Measurements from ENCODE around the gene VKORC1.
A peak's percentile ranks its signal among the peaks of the same experiment; 100 is the strongest.

VKORC1 gene

DNA sequence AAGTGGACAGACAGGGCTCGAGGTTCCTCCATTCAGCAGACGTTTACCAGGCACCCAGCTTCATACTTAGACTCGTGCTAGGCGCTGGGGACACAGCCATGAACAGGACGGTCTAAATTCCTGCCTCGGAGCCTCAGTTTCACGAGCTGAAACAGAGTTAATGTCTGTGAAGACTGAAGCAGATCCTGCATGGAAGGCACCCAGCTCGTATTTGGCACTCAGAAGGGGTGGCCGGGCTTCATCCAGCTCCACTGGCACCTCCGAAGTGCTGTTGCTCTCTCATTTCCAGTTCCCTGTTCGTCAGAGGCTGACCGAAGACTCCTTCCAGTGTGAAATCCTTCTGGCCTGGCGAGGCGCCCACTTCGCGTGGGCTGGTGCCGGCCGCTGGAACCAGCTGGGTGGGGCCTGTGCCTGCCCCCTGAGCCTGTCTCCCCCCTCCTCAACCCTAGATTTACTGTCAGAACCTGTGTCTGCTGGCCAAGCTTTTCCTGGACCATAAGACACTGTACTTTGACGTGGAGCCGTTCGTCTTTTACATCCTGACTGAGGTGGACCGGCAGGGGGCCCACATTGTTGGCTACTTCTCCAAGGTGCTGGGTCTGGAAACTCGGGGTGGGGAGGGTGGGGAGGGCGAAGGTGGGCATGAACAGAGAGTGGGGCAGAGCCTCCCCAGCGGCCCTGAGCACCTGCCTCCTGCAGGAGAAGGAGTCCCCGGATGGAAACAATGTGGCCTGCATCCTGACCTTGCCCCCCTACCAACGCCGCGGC, 35.2 kb upstream of the VKORC1 start:
- TF ChIP-seq, protein P1, sequence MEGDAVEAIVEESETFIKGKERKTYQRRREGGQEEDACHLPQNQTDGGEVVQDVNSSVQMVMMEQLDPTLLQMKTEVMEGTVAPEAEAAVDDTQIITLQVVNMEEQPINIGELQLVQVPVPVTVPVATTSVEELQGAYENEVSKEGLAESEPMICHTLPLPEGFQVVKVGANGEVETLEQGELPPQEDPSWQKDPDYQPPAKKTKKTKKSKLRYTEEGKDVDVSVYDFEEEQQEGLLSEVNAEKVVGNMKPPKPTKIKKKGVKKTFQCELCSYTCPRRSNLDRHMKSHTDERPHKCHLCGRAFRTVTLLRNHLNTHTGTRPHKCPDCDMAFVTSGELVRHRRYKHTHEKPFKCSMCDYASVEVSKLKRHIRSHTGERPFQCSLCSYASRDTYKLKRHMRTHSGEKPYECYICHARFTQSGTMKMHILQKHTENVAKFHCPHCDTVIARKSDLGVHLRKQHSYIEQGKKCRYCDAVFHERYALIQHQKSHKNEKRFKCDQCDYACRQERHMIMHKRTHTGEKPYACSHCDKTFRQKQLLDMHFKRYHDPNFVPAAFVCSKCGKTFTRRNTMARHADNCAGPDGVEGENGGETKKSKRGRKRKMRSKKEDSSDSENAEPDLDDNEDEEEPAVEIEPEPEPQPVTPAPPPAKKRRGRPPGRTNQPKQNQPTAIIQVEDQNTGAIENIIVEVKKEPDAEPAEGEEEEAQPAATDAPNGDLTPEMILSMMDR (conservative IDR thresholded peaks at IDR 0.05; ENCODE audit: control insufficient read depth, insufficient read depth, low read depth, low read length): peak; percentile 17

GRCh38 chr16:31128711-31129567, 34.3 kb upstream of the VKORC1 start:
- TF ChIP-seq, protein P1 (conservative IDR thresholded peaks at IDR 0.05; ENCODE audit: control insufficient read depth, insufficient read depth, low read depth, low read length): no peak
- no peak for DNase-seq (ENCODE audit: low read depth)
- H3K4me3 ChIP-seq (ENCODE audit: control insufficient read depth, low read depth, low read length): no peak overlapping the region

More for the DNA sequence above, 35.2 kb upstream of the VKORC1 start:
- H3K4me3 ChIP-seq (ENCODE audit: control insufficient read depth, low read depth, low read length): no peak overlapping the region
- DNase-seq (ENCODE audit: low read depth): peak; percentile 61

- DNase-seq (ENCODE audit: low read depth): no peak
- H3K4me3 ChIP-seq (ENCODE audit: control insufficient read depth, low read depth, low read length): no peak overlapping the region
- TF ChIP-seq, protein P1 (conservative IDR thresholded peaks at IDR 0.05; ENCODE audit: control insufficient read depth, insufficient read depth, low read depth, low read length): no peak
These were observed 32.6 kb upstream of the VKORC1 start for GRCh38 chr16:31127182-31127581.

DNA sequence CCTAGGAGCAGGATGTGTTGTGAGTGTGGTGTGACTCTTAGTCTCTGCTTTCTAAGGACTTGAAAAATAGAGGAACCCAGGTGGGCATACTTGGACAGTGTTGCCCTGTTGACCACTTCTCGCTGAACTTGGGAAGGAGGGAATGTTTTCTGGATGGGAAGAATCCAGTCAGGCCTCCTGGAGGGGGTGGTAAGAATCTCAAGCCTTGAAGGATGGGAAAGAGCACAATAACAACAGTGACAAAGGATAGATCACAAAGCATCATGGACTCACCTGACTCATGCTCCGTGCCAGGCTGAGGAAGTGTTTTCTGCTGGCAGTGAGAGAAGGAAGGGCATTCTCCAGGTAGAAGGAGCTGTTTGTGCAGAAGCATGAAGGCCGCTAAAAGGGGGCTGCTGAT, 31.2 kb upstream of the VKORC1 start:
- no peak overlapping the region for H3K4me3 ChIP-seq (ENCODE audit: control insufficient read depth, low read depth, low read length)
- DNase-seq (ENCODE audit: low read depth): no peak
- TF ChIP-seq, protein P1 (conservative IDR thresholded peaks at IDR 0.05; ENCODE audit: control insufficient read depth, insufficient read depth, low read depth, low read length): no peak

DNA sequence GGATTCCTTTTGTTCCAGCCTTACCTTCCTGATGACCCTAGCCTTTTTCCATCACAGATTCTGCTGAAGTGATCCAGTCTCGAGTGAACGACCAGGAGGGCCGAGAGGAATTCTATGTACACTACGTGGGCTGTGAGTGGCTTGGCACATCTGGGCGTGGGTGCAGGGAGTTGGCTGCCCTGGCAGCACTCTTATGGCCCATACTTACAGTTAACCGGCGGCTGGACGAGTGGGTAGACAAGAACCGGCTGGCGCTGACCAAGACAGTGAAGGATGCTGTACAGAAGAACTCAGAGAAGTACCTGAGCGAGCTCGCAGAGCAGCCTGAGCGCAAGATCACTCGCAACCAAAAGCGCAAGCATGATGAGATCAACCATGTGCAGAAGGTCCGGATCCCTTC, 25.5 kb upstream of the VKORC1 start:
- H3K4me3 ChIP-seq (ENCODE audit: control insufficient read depth, low read depth, low read length): no peak overlapping the region
- DNase-seq (ENCODE audit: low read depth): no peak
- TF ChIP-seq, protein P1 (conservative IDR thresholded peaks at IDR 0.05; ENCODE audit: control insufficient read depth, insufficient read depth, low read depth, low read length): no peak

- DNase-seq (ENCODE audit: low read depth): peak; percentile 90
- TF ChIP-seq, protein P1 (conservative IDR thresholded peaks at IDR 0.05; ENCODE audit: control insufficient read depth, insufficient read depth, low read depth, low read length): no peak
- peak overlapping the region; percentile 87 for H3K4me3 ChIP-seq (ENCODE audit: control insufficient read depth, low read depth, low read length)
These were observed 23.9 kb upstream of the VKORC1 start for GRCh38 chr16:31118223-31119155.

All from fibroblast of mammary gland (primary cell).